ENCODE data around the gene ZNF573.

The ZNF573 gene

DNA sequence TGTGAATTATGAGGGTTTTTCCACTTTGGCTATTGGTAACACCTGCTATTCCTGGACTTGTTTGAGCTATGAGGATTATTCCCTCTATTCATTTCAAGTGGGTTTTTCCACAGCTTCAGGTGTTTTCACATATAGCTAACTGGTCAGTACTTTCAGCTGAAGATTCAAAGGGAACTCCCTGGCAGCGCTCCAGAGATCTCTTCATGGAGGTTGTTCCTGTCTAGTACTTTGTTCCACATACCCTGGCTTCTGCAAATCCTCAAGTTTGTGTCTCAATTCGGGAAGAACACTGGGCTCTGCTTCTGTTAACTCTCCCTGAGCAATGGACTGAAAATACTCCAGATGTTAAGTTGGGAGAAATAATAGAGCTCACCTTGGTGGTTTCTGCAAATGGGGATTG is 54.2 kb downstream of the ZNF573 start:
- no peak for TF ChIP-seq EP300 (IDR thresholded peaks at IDR 0.05; ENCODE audit: borderline replicate concordance)
- TF ChIP-seq CREB1 (IDR thresholded peaks at IDR 0.05; ENCODE audit: low read depth), result no peak
- TF ChIP-seq TCF12 (IDR thresholded peaks at IDR 0.05; ENCODE audit: low read depth), result no peak
- TF ChIP-seq FOXM1 (IDR thresholded peaks at IDR 0.05; ENCODE audit: borderline replicate concordance, low read depth), result no peak

DNA sequence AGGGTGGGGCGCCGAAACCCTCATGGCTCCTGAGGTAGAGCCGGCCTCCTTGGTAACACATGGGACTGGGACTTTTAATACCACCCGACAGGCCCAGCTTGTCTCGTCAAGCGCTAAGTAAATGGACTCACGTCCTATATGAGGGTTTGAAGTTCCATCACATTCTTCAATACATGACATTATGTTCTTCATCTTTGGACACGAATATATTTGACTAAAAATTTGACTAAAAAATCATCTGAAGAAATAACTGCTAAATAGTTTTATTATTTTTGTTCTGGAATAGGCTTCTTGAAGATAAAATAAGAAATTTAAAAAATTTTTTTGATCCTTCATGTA is 59.5 kb downstream of the ZNF573 start:
- TF ChIP-seq, protein P1, sequence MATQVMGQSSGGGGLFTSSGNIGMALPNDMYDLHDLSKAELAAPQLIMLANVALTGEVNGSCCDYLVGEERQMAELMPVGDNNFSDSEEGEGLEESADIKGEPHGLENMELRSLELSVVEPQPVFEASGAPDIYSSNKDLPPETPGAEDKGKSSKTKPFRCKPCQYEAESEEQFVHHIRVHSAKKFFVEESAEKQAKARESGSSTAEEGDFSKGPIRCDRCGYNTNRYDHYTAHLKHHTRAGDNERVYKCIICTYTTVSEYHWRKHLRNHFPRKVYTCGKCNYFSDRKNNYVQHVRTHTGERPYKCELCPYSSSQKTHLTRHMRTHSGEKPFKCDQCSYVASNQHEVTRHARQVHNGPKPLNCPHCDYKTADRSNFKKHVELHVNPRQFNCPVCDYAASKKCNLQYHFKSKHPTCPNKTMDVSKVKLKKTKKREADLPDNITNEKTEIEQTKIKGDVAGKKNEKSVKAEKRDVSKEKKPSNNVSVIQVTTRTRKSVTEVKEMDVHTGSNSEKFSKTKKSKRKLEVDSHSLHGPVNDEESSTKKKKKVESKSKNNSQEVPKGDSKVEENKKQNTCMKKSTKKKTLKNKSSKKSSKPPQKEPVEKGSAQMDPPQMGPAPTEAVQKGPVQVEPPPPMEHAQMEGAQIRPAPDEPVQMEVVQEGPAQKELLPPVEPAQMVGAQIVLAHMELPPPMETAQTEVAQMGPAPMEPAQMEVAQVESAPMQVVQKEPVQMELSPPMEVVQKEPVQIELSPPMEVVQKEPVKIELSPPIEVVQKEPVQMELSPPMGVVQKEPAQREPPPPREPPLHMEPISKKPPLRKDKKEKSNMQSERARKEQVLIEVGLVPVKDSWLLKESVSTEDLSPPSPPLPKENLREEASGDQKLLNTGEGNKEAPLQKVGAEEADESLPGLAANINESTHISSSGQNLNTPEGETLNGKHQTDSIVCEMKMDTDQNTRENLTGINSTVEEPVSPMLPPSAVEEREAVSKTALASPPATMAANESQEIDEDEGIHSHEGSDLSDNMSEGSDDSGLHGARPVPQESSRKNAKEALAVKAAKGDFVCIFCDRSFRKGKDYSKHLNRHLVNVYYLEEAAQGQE (IDR thresholded peaks at IDR 0.05; ENCODE audit: low read depth), result no peak
- no peak for TF ChIP-seq NFIC (IDR thresholded peaks at IDR 0.05)
- no peak for TF ChIP-seq EGR1 (IDR thresholded peaks at IDR 0.05)
- no peak for TF ChIP-seq EP300 (IDR thresholded peaks at IDR 0.05; ENCODE audit: borderline replicate concordance)
- no peak for TF ChIP-seq FOXM1 (IDR thresholded peaks at IDR 0.05; ENCODE audit: borderline replicate concordance, low read depth)
- no peak for TF ChIP-seq TCF12 (IDR thresholded peaks at IDR 0.05; ENCODE audit: low read depth)
- no peak for TF ChIP-seq CREB1 (IDR thresholded peaks at IDR 0.05; ENCODE audit: low read depth)
- TF ChIP-seq, protein P2, sequence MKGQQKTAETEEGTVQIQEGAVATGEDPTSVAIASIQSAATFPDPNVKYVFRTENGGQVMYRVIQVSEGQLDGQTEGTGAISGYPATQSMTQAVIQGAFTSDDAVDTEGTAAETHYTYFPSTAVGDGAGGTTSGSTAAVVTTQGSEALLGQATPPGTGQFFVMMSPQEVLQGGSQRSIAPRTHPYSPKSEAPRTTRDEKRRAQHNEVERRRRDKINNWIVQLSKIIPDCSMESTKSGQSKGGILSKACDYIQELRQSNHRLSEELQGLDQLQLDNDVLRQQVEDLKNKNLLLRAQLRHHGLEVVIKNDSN (IDR thresholded peaks at IDR 0.05), result no peak
- TF ChIP-seq, protein P3, sequence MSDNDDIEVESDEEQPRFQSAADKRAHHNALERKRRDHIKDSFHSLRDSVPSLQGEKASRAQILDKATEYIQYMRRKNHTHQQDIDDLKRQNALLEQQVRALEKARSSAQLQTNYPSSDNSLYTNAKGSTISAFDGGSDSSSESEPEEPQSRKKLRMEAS (IDR thresholded peaks at IDR 0.05), result no peak; the same call in 1 of the 2 replicates
- no peak for TF ChIP-seq ZBTB7A (IDR thresholded peaks at IDR 0.05; ENCODE audit: low read depth)
- no peak for TF ChIP-seq RAD21 (IDR thresholded peaks at IDR 0.05; ENCODE audit: low read depth)
- no peak for TF ChIP-seq TEAD4 (IDR thresholded peaks at IDR 0.05)
- no peak for TF ChIP-seq CEBPB (IDR thresholded peaks at IDR 0.05)
- no peak for TF ChIP-seq TAF1 (IDR thresholded peaks at IDR 0.05; ENCODE audit: low read depth)
- TF ChIP-seq YY1 (IDR thresholded peaks at IDR 0.05; ENCODE audit: low read depth), result no peak

DNA sequence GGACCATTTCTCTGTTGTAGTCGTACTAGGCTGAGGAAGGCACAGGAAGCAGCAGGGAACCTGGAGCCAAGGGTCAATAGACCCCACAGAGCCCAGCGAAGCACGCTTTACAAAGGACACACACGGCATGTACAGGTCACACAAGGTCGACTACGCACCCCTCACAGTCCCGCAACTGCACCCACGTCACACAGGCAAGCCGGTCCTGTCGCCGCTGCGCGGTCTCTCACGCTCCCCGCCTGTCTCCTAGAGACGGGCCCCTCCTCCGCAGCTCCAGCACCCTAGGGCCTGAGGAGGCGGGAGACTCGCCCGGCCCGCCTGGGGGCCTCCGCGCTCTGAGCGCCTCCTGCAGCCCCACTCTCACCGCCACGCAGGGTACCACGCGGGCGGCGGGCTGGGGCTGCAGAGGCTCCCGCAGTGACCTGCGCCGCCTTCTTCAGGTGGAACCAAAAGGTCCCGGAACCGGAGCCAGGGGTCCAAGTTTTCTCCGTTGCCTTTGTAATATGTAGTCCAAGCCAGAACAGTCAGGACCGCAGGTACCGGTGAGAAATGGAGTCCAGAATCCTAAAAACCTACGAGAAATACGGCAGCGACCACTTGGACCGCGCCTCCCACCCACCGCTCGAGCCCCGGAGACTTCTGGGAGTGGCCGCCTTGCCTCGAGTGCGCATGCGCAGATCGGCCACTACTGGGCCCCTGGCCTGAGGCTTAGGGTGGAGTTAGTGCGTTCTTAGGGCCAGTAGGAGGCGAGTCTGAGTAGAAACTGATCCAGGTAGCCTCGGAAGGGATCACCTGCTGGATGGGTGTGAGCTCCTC is 60.1 kb downstream of the ZNF573 start, which contains the start of gene ZNF607:
TSS of gene ZNF607 (minus strand) at position 651 of the 816 bp plus-strand sequence. CDS start 8,143 bp downstream, outside the sequence.
- TF ChIP-seq, protein P2 (IDR thresholded peaks at IDR 0.05), result peak; percentile 30; the same call in 1 of the 2 replicates
- TF ChIP-seq, protein P3 (IDR thresholded peaks at IDR 0.05), result peak; percentile 83; the same call in 1 of the 2 replicates
- TF ChIP-seq RAD21 (IDR thresholded peaks at IDR 0.05; ENCODE audit: low read depth) (peak; percentile 40; the same call in 1 of the 2 replicates), EGR1 (IDR thresholded peaks at IDR 0.05) (no peak; the same call in 1 of the 2 replicates), CREB1 (IDR thresholded peaks at IDR 0.05; ENCODE audit: low read depth) (no peak), CEBPB (IDR thresholded peaks at IDR 0.05) (no peak), TEAD4 (IDR thresholded peaks at IDR 0.05) (no peak), NFIC (IDR thresholded peaks at IDR 0.05) (no peak), YY1 (IDR thresholded peaks at IDR 0.05; ENCODE audit: low read depth) (peak; percentile 52; the same call in 1 of the 2 replicates), EP300 (IDR thresholded peaks at IDR 0.05; ENCODE audit: borderline replicate concordance) (no peak)

DNA sequence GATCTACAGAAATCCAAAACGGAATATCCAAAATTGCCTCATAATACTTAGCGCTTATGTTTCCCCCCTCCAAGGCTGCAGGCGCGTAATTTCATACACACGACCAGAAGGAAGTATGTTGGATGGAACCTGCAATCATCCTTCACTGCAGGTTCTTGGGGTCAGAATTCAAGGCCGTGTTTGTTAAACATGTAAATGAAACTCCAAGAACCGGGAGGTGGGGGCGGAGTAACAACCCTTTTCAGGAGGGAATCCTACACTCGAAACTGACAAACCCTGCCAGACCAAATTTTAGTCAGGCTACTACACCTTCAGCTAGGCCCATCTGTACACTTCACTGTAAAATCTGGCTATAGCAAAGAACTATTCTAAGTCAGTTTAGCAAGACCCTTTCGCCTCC is 61.1 kb downstream of the ZNF573 start:
- TF ChIP-seq ZBTB7A (IDR thresholded peaks at IDR 0.05; ENCODE audit: low read depth) (no peak), TCF12 (IDR thresholded peaks at IDR 0.05; ENCODE audit: low read depth) (no peak), FOXM1 (IDR thresholded peaks at IDR 0.05; ENCODE audit: borderline replicate concordance, low read depth) (no peak), EGR1 (IDR thresholded peaks at IDR 0.05) (no peak), NFIC (IDR thresholded peaks at IDR 0.05) (no peak), RAD21 (IDR thresholded peaks at IDR 0.05; ENCODE audit: low read depth) (no peak), TEAD4 (IDR thresholded peaks at IDR 0.05) (no peak), CEBPB (IDR thresholded peaks at IDR 0.05) (no peak), YY1 (IDR thresholded peaks at IDR 0.05; ENCODE audit: low read depth) (no peak), EP300 (IDR thresholded peaks at IDR 0.05; ENCODE audit: borderline replicate concordance) (no peak), CREB1 (IDR thresholded peaks at IDR 0.05; ENCODE audit: low read depth) (no peak), TAF1 (IDR thresholded peaks at IDR 0.05; ENCODE audit: low read depth) (no peak)
- TF ChIP-seq, protein P3 (IDR thresholded peaks at IDR 0.05), result no peak
- TF ChIP-seq, protein P2 (IDR thresholded peaks at IDR 0.05), result no peak
- TF ChIP-seq, protein P1 (IDR thresholded peaks at IDR 0.05; ENCODE audit: low read depth), result no peak

All from Ishikawa (cell line).